UCSD-AML1 (cell line): ENCODE measurements around the gene SCARF2.

ENCODE experiments used
- DNase-seq: peaks from one replicate; lab custom pipeline; 2025; ENCODE audit not compliant: unreplicated experiment; lab: John Stamatoyannopoulos, UW

The SCARF2 gene

GRCh38 chr22:20439928-20440575 lies 2.4 kb upstream of the SCARF2 start:
- DNase-seq = no peak

DNA sequence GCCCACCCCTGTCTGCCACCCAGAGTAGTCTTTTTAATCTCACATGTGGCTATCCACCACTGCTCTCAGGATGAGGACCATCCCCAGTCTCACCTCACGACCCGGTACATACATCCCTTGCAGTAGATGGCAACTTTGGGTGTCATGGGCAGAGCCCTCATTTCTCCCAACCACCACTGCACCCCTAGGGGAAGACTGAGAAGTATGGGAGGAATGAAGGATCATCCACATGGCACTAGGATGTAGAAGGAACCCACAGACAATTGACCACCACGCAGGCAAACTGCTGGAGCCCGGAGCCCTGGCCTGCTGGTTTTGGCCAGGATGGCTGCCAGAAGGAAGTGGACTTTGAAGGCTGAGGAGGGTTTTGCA lies 1.9 kb upstream of the SCARF2 start:
- no peak for DNase-seq

GRCh38 chr22:20438678-20439492 lies 1.3 kb upstream of the SCARF2 start:
- no peak for DNase-seq

GRCh38 chr22:20438427-20438677 lies 727 bp upstream of the SCARF2 start:
- DNase-seq = no peak

DNA sequence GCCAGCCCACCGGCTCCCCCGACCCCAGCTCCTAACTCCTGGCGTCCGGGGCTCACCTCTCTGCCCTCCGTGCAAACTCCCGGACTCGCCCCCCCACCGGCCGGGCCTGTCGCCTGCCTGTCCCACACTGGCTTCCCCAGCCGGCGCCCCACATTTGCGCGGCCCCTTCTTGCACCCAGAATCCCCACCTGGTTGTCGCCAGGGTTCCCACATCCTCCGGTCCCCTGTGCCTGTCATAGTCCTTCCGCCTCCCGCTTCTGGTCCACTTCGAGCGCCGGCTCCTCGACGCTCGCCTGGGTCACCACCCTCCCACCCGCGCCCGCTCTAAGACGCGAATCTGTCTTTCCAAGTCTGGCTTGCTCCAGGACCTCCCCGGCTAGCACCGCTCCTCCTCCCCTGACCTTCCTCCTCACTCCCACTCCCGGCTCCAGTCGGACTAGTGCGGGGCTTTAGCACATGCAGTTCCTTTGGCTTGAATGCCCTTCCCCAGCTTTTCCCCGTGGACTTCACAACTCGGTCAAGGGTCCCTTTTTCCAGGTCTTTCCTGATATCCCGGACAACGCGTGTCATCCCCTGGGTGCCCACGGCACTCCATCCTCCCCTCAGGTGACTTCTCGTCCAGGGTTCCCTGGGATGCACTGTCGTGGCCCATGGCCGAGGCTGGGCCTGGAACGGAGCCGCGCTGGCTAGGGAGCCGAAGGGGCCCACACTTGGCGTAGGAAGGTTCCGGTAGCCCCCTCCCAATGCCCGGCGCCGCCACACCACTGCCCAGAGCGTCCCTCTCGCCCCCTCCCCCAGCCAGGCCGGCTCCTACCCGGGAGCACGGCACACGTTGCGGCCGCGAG lies 635 bp downstream of the SCARF2 start:
- DNase-seq = no peak

GRCh38 chr22:20436307-20436767 lies 1.3 kb downstream of the SCARF2 start:
- DNase-seq = no peak

DNA sequence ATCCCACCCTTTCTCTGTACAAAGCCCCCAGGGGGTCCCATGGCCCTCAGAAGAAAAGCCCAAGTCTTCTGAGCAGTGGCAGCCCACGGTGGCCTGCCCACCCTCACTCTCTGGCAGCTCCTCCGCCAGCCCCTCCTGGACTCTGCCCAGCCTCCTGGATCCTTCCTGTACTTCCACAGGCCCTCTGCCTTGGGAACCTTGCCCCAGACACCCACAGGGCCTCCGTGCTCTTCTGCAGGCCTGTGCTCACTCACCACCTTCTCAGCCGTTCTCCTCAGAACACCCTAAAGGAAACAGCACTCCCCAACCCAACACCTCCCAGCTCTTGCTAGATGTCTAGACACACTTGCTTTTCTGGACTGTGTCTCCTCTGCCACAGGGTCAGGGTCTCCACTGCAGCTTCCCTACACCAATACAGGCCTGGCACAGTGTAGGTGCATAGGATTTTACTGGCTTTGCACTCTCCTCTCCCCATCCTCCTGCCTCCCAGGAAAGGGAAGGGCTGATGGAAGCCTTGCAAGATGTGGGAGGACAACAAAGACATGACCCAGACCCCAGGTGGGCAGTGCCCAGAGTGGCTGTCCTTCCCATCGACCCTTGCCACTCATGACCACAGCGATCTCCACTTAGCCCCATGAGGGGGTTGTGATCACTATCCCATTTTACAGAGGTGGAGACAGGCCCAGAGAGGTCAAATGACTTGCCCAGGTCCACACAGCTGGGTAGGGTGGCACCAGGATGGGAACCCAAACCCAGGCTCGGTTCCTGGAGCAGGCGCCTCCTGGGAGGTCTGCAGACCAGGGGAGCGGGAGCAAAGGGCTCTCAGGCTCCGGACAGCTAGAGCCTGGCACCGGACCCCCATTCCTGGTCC lies 2.0 kb downstream of the SCARF2 start:
- DNase-seq = no peak

GRCh38 chr22:20434773-20435172 lies 2.9 kb downstream of the SCARF2 start:
- no peak for DNase-seq

DNA sequence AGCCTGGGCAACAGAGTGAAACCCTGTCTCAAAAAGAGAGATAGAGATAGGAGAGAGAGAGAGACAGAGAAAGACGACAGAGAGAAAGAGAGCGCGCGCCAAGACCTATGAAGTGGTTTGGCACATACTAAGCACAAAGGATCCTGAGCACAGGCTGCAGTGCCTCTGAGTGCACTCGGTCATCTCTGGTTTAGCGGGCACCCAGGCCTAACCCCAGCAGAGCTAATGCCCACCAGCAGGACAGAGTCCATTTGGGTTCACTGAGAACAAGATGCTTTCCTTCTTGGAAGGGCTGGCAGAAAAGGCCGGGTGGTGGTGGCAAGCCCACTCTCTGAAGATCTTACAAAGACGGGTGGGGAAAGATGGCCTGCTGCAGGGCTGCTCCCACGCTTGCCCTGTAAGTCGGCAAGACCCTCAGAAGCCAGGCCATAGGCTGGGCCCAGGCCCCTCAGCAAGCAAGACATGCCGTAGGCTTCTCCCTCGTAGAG lies 3.3 kb downstream of the SCARF2 start:
- no peak for DNase-seq

- no peak for DNase-seq
These were observed 3.9 kb downstream of the SCARF2 start for GRCh38 chr22:20433686-20434241.

- no peak for DNase-seq
These were observed 4.4 kb downstream of the SCARF2 start for GRCh38 chr22:20433191-20433590.

- DNase-seq = no peak
These were observed 5.4 kb downstream of the SCARF2 start for GRCh38 chr22:20432244-20432686.

- DNase-seq = no peak
These were observed 6.0 kb downstream of the SCARF2 start for GRCh38 chr22:20431511-20432192.

DNA sequence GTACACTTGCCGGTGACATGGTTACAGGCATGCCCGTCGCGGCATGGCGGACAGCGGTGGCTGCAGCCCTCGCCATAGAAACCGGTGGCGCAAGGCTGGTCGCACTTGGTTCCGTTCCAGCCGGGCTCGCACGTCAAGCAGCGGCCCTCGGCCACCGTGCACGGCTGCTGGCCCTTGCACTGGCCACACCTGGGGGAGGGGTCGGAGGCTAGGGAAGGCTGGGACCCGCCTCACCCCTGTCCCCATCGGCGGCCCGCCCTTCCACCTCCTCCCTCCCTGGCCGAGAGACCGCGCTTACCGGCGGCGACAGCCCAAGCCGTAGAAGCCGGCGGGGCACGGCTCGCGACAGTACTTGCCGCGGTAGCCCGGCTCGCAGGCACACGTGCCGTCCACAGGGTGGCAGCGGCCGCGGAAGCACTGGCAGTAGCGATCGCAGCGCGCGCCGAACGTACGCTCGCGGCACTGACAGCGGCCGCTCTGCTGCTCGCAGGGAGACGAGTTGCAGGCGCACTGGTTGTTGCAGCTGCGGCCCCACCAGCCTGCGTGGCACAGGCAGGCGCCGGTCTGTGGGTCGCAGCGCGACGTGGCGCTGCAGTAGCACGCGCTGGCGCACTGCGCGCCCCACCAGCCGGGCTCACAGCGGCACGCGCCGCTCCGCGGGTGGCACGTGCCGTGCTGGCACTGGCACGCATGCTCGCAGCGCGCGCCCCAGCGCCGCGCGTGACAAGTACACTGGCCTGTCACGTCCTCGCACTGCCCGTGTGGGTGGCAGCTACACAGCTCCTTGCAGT lies 6.7 kb downstream of the SCARF2 start:
- DNase-seq = peak; percentile 45

- no peak for DNase-seq
These were observed 7.4 kb downstream of the SCARF2 start for GRCh38 chr22:20430101-20430719.

GRCh38 chr22:20429254-20430100 lies 8.1 kb downstream of the SCARF2 start:
- peak; percentile 65 for DNase-seq

- no peak for DNase-seq
These were observed 8.9 kb downstream of the SCARF2 start for GRCh38 chr22:20428496-20429253.
